DMS53 (cell line): Measurements from ENCODE around the gene DENND6A.

ENCODE experiments used
- DNase-seq: peaks from one replicate; lab custom pipeline; 2025; lab: John Stamatoyannopoulos, UW

The DENND6A gene

GRCh38 chr3:57575966-57576626, 116.8 kb downstream of the DENND6A start:
- DNase-seq, result no peak
